Left ventricle myocardium inferior (tissue), 1 donor: ENCODE measurements around the gene HDHD3. TPM values are rescaled to one million over a fixed set of nuclear protein-coding genes. Genes with fewer than 3 reads are reported as not detected.

ENCODE experiments used
- DNase-seq: peaks from one replicate; pipeline ENCODE4 v3.0.0-alpha.2; 2020
- H3K27ac ChIP-seq: fragments of 200-600 bp; replicated peaks from 2 replicates; pipeline ENCODE4 v1.8.0; 2021
- H3K27me3 ChIP-seq: fragments of 200-600 bp; 2 replicates; pipeline ENCODE4 v1.8.0; 2021; ENCODE audit warnings: low read depth
- H3K36me3 ChIP-seq: fragments of 200-600 bp; 2 replicates; pipeline ENCODE4 v1.8.0; 2021
- H3K4me1 ChIP-seq: fragments of 200-600 bp; 2 replicates; pipeline ENCODE4 v1.8.0; 2021
- H3K4me3 ChIP-seq: fragments of 200-600 bp; 2 replicates; pipeline ENCODE4 v1.8.0; 2021; ENCODE audit warnings: mild to moderate bottlenecking, moderate library complexity
- H3K9me3 ChIP-seq: fragments of 200-600 bp; replicated peaks from 2 replicates; pipeline ENCODE4 v1.8.0; 2021
- intact Hi-C: fragments of 100-400 bp; cut with micrococcal nuclease; formaldehyde crosslinking; loops from one replicate; pipeline ENCODE4 v1.11.0; 2022
- total RNA-seq: library from RNA; stranded (reverse); fragmentation: NEBNext Ultra II Directional; extraction: Animal tissue kit (Norgen Biotek cat#: 25700); gene quantifications from one replicate; pipeline ENCODE4 v1.2.1, GENCODE V29; 2021
- TF ChIP-seq, protein P1 (sequence below): fragments of 200-600 bp; IDR thresholded peaks from 2 replicates; pipeline ENCODE4 v1.8.0; 2021; ENCODE audit warnings: antibody characterized with exemption, mild to moderate bottlenecking, borderline replicate concordance
- donor health status: DM: no; HTN: yes; CAD: no; lungs with severe emphysema.

The HDHD3 gene
- total RNA-seq, 1 donor from 2014 or later, result 8.9 TPM

DNA sequence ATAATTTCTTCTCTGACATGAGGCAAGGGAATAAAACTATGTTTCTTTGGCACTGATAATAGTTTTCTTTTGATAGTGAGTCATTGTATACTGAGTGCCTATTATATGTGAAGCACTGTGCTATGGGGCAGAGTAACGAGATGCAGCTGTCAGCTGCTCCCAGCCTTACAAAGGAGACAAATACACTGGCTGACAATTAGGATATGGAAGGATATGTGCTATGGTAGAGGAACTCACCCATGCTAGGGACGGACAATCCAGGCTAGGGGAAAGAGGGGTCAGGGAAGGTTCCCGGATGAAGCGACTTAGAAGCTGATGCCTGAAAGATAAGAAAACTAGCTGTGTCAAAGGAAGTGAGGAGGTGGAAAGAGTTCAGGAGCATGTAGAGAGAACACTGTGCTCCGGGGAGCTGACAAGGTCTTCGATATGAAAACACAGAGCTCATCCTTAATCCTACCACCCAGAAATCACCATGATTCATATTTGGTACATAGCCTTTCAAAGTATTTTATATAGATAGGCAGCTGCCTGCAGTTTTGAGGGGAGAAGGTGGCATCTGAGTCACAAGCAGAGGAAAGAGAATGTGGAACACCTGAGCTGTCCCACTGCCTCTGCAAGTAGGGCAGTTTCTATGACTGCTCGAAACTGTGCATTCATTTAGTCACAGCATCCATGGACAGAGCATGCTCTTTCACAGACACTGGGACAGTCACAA lies 15.3 kb downstream of the HDHD3 start:
- no peak for DNase-seq
- intact Hi-C loops, result no loop called here

DNA sequence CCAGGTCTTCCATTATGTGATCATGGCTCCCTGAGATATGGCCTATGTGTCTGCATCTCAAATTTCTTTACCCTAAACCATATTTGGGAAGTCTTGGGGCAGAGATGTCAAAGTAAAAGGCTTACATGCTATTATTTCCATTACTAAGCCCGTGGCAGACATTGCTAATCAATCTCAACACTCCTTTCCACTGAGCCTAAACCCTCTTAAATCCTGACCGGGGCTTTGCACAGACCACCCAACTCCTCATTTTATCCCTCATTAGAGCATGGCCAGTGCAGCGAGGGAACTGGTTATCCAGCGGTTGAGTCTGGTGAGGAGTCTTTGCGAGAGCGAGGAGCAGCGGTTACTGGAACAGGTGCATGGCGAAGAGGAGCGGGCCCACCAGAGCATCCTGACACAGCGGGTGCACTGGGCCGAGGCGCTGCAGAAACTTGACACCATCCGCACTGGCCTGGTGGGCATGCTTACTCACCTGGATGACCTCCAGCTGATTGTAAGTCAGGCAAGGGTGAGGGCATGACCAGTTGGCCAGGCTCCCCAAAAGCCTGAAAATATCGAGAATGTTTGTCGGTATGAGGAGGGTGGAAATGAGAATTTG lies 16.4 kb downstream of the HDHD3 start:
- H3K27ac ChIP-seq, result no peak overlapping the region
- TF ChIP-seq, protein P1, sequence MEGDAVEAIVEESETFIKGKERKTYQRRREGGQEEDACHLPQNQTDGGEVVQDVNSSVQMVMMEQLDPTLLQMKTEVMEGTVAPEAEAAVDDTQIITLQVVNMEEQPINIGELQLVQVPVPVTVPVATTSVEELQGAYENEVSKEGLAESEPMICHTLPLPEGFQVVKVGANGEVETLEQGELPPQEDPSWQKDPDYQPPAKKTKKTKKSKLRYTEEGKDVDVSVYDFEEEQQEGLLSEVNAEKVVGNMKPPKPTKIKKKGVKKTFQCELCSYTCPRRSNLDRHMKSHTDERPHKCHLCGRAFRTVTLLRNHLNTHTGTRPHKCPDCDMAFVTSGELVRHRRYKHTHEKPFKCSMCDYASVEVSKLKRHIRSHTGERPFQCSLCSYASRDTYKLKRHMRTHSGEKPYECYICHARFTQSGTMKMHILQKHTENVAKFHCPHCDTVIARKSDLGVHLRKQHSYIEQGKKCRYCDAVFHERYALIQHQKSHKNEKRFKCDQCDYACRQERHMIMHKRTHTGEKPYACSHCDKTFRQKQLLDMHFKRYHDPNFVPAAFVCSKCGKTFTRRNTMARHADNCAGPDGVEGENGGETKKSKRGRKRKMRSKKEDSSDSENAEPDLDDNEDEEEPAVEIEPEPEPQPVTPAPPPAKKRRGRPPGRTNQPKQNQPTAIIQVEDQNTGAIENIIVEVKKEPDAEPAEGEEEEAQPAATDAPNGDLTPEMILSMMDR, result no peak
- no peak overlapping the region for H3K4me3 ChIP-seq
- H3K36me3 ChIP-seq, result no peaks in the 10 kb centered on the region
- H3K4me1 ChIP-seq, result peaks cover 9% of the 10 kb centered on the region
- intact Hi-C loops, result no loop called here
- no peak for DNase-seq
- H3K27me3 ChIP-seq, result peaks cover 13% of the 10 kb centered on the region
- no peaks in the 10 kb centered on the region for H3K9me3 ChIP-seq

More for the DNA sequence above, 15.3 kb downstream of the HDHD3 start:
- TF ChIP-seq, protein P1, result no peak
- Histone ChIP-seq H3K4me3 (no peak overlapping the region), H3K36me3 (no peaks in the 10 kb centered on the region), H3K9me3 (no peaks in the 10 kb centered on the region), H3K4me1 (peaks cover 10% of the 10 kb centered on the region), H3K27me3 (peaks cover 2% of the 10 kb centered on the region), H3K27ac (no peak overlapping the region)

DNA sequence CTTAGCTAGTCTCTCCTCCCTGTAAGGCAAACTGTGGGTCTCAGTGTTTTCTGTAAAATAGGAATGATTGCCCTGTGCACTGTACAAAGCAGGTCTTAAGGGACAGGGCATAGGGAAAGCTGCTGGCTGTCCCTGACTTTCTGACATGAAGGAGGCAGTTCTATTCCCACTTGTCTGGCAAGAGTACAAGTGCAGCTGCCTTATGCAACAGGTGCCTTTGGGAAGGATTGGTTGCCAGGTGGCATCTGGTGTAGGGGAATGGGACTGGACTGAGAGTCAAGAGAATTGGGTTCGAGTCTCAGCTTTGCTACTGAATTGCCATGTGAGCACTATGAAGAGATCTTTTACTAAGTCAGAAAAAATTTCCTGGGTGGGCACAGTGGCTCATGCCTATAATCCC lies 17.4 kb downstream of the HDHD3 start:
- intact Hi-C loops, result no loop called here
- H3K9me3 ChIP-seq, result no peaks in the 10 kb centered on the region
- no peak for DNase-seq
- peaks cover 20% of the 10 kb centered on the region for H3K27me3 ChIP-seq
- no peak overlapping the region for H3K27ac ChIP-seq
- no peaks in the 10 kb centered on the region for H3K4me1 ChIP-seq
- no peak overlapping the region for H3K4me3 ChIP-seq
- no peaks in the 10 kb centered on the region for H3K36me3 ChIP-seq
- TF ChIP-seq, protein P1, result no peak

DNA sequence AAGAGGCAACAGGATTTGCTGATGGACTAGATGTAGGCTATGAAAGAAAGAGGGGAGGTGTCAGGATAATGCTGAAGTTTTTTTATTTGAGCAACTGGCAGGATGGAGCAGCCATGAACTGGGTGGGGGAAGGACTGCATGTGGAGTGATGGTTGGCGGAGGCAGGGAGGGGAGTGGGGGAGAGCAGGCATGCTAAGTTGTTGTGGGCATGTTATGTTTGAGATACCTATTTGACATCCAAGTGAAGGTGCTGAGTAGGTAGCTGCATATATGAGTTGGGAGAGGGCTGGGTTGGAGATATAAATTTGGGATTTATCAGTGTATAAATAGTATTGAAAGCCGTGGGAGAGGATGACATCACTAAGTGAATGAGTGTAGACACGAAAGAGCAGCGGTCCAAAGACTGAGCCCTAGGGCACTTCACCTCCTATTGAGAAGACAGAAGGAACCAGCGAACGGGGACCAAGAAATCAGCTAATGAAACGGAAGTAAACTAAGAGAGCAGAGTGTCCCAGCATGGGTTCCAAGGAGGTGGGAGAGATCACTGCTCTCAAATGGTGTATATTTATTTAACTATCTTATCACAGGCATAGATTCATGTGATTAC lies 20.0 kb downstream of the HDHD3 start:
- Histone ChIP-seq H3K36me3 (no peaks in the 10 kb centered on the region), H3K27me3 (peaks cover 45% of the 10 kb centered on the region), H3K27ac (no peak overlapping the region), H3K4me1 (no peaks in the 10 kb centered on the region), H3K9me3 (no peaks in the 10 kb centered on the region), H3K4me3 (no peak overlapping the region)
- TF ChIP-seq, protein P1, result no peak
- no peak for DNase-seq
- intact Hi-C loops, result no loop called here

DNA sequence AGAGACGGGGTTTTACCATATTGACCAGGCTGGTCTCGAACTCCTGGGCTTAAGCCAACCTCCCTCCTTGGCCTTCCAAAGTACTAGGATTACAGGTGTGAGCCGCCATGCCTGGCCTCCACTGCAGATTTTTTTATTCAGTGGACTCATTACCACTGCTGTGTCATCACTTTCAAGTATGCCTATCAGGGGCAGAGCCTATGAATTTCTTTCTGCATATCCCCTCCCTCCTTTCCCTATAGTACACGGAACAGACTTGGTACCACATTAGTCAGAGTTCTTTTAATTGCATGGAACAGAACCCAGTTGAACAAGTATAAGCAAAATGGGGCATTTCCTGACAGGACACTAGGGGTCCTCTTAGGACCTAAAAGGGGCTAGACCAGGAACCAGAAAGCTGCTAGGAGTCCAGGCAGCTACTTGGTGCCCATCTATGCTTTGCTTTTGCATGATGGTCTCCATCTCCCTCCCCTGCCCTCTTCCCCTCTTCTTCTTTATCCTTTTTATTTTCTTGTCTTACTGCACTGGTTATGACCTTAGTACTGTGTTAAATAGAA lies 21.7 kb downstream of the HDHD3 start:
- TF ChIP-seq, protein P1, result no peak
- Histone ChIP-seq H3K27ac (no peak overlapping the region), H3K4me3 (no peak overlapping the region), H3K36me3 (no peaks in the 10 kb centered on the region), H3K9me3 (no peaks in the 10 kb centered on the region), H3K4me1 (peaks cover 5% of the 10 kb centered on the region), H3K27me3 (peaks cover 62% of the 10 kb centered on the region)
- no peak for DNase-seq
- intact Hi-C loops, result no loop called here
